Uterus (tissue), 4 donors: Measurements from ENCODE around the gene IGFN1. TPM values are rescaled to one million over a fixed set of nuclear protein-coding genes. Genes with fewer than 3 reads are reported as not detected.

Source experiments
- DNase-seq, 2 donors: peaks; one replicate each; pipeline ENCODE4 v3.0.0-alpha.2; 2019 to 2020
- H3K27ac ChIP-seq, 2 donors: fragments of 200-600 bp; sonication (generic); 1 replicate in 1 of 2; 2 replicates in 1 of 2; pipeline ENCODE4 v1.5.1; 2016 to 2018
- H3K27me3 ChIP-seq, 2 donors: fragments of 200-600 bp; sonication (generic); one replicate each; pipeline ENCODE4 v1.5.1; 2018 to 2019; ENCODE audit warnings: control low read depth in 1 of 2
- H3K36me3 ChIP-seq, 2 donors: fragments of 200-600 bp; sonication (generic); one replicate each; pipeline ENCODE4 v1.5.1; 2019; ENCODE audit warnings: control low read depth in 1 of 2
- H3K4me1 ChIP-seq, 2 donors: fragments of 200-600 bp; sonication (generic); one replicate each; pipeline ENCODE4 v1.5.1; 2018 to 2019; ENCODE audit warnings: control low read depth in 1 of 2
- H3K4me3 ChIP-seq, 2 donors: fragments of 200-600 bp; sonication (generic); 1 replicate in 1 of 2; 2 replicates in 1 of 2; pipeline ENCODE4 v1.5.1; 2018 to 2019; ENCODE audit warnings: mild to moderate bottlenecking in 1 of 2
- H3K9me3 ChIP-seq, 2 donors: fragments of 200-600 bp; sonication (generic); one replicate each; pipeline ENCODE4 v1.5.1; 2019; ENCODE audit warnings: control low read depth in 1 of 2
- POLR2A ChIP-seq, 2 donors: fragments of 450-650 bp; IDR thresholded peaks; one replicate each; pipeline ENCODE4 v1.6.1; 2016; ENCODE audit warnings: antibody characterized with exemption in 2 of 2, mild to moderate bottlenecking in 1 of 2, moderate library complexity in 1 of 2
- intact Hi-C: fragments of 100-400 bp; cut with DNase I; formaldehyde crosslinking; loops from one replicate; pipeline ENCODE4 v1.15.1; 2023; ENCODE audit warnings: low total_unique reads
- total RNA-seq, 4 donors: library from RNA; depleted of rRNA in 3 of 4; stranded (reverse); fragments of >200 nt in 3 of 4; gene quantifications; one replicate each; pipeline versions ENCODE4 v1.1.0 to v1.2.4, GENCODE V29; 2014 to 2023
- TF ChIP-seq, protein P1 (sequence below), 4 experiments: fragments of 200-600 bp in 2 of 4; fragments of 450-650 bp in 2 of 4; sonication (generic) in 2 of 4; IDR thresholded peaks; one replicate each; pipeline ENCODE4 v1.5.1; 2016 to 2019; ENCODE audit warnings: antibody characterized with exemption in 4 of 4, mild to moderate bottlenecking in 2 of 4, moderate library complexity in 1 of 4
- donor health status: DM: yes; HTN: yes; CAD: no.

The IGFN1 gene
- total RNA-seq, 4 donors from 2014 or later, result 0.51 to 5.4 (median 2.1) TPM; not detected in 1

DNA sequence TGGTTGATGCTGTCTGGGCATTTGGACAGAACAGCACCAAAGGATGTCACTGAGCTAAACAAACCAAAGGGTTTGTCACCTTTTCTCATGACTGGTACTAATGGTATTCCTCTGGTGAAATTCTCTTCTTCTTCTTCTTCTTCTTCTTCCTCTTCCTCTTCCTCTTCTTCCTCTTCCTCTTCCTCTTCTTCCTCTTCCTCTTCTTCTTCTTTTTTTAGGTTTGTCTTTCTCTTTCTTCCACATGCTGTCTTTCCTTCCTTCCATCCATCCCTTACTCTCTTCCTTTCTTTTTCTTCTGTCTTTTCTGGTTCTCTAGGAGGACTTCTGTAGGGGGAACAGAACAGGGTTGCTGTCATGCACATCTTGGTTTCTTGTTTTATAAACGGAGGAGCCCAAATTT is 9.3 kb upstream of the IGFN1 start:
- Histone ChIP-seq H3K4me3 (no peak overlapping the region), H3K4me1 (peaks cover 0 to 13% of the 10 kb centered on the region in 2 donors), H3K27me3 (no peaks in the 10 kb centered on the region), H3K36me3 (no peaks in the 10 kb centered on the region), H3K27ac (no peak overlapping the region), H3K9me3 (no peaks in the 10 kb centered on the region)
- TF ChIP-seq, protein P1, sequence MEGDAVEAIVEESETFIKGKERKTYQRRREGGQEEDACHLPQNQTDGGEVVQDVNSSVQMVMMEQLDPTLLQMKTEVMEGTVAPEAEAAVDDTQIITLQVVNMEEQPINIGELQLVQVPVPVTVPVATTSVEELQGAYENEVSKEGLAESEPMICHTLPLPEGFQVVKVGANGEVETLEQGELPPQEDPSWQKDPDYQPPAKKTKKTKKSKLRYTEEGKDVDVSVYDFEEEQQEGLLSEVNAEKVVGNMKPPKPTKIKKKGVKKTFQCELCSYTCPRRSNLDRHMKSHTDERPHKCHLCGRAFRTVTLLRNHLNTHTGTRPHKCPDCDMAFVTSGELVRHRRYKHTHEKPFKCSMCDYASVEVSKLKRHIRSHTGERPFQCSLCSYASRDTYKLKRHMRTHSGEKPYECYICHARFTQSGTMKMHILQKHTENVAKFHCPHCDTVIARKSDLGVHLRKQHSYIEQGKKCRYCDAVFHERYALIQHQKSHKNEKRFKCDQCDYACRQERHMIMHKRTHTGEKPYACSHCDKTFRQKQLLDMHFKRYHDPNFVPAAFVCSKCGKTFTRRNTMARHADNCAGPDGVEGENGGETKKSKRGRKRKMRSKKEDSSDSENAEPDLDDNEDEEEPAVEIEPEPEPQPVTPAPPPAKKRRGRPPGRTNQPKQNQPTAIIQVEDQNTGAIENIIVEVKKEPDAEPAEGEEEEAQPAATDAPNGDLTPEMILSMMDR (IDR thresholded peaks at IDR 0.05), result no peak
- TF ChIP-seq POLR2A (IDR thresholded peaks at IDR 0.05), result no peak
- intact Hi-C loops, result no loop called here
- no peak for DNase-seq

DNA sequence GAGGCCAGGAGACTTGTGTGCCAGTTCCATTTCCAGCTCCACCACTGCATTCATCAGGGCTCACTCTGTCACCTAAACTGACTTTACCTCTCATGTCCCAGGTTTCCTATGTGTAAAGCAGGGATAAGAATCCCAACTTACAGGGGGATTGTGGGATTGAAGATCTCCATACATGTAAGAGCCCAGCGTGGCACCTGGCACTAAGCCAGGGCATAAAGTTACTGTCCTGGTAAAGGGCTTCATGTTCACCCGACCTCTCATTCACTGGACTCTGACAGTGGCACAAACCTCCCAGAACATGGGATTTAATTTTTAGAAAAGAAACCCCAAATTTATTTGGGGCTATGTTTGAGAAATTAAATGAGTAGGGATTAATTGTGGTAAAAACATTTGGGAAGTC is 8.9 kb upstream of the IGFN1 start:
- Histone ChIP-seq H3K27me3 (no peaks in the 10 kb centered on the region), H3K4me3 (no peak overlapping the region), H3K9me3 (no peaks in the 10 kb centered on the region), H3K4me1 (peaks cover 0 to 13% of the 10 kb centered on the region in 2 donors), H3K36me3 (no peaks in the 10 kb centered on the region), H3K27ac (no peak overlapping the region)
- TF ChIP-seq POLR2A (IDR thresholded peaks at IDR 0.05), result no peak
- intact Hi-C loops, result no loop called here
- no peak for DNase-seq

DNA sequence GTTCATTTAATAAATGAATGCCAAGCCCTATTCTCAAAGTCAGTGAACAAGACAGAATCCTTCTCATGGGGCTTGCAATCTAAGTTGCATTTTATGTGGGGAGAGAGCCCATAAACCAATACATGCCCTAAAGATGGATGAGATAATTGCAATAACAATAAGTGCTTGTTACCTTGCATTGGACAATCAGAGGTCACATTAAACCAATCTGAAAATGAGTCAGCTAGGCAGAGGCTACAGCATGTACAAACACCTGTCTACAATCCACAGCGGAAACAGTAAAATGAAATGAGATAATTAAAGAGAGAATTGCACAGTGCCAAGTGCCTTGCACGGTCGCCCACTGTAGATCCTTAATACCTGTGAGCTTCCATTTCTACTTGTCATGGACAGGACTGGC is 7.4 kb upstream of the IGFN1 start:
- H3K4me1 ChIP-seq, result peaks cover 0 to 13% of the 10 kb centered on the region in 2 donors
- no peak for DNase-seq

DNA sequence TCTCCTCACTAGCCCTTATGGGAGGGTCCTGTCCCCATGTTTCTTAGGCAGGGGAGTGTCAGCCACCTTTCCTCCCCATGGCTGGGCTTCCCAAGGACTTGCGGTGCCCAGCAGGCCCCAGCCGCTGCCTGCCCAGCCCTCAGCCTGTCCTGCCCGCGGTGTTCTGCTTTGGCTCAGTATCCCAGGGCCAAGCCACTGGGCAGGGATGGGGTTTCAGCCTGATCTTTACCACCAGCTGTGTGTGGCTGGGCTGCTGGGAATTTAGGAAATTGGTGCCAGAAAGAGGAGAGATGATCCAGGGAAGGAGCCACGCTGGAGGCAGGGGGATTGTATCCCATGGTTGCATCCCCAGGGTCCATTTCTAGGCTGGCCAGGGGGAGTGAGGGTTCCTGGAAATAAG is 6.9 kb upstream of the IGFN1 start:
- no peaks in the 10 kb centered on the region for H3K27me3 ChIP-seq
- DNase-seq, result no peak
- H3K9me3 ChIP-seq, result no peaks in the 10 kb centered on the region
- peak overlapping the region; percentile 70 to 73 for H3K27ac ChIP-seq
- no peak overlapping the region for H3K4me3 ChIP-seq
- intact Hi-C loops, result no loop called here
- peaks cover 0 to 13% of the 10 kb centered on the region in 2 donors for H3K4me1 ChIP-seq
- TF ChIP-seq, protein P1 (IDR thresholded peaks at IDR 0.05), result no peak
- no peak for TF ChIP-seq POLR2A (IDR thresholded peaks at IDR 0.05)
- H3K36me3 ChIP-seq, result no peaks in the 10 kb centered on the region

More for the DNA sequence above, 7.4 kb upstream of the IGFN1 start:
- intact Hi-C loops, result no loop called here
- TF ChIP-seq POLR2A (IDR thresholded peaks at IDR 0.05), result no peak
- TF ChIP-seq, protein P1 (IDR thresholded peaks at IDR 0.05), result no peak
- H3K4me3 ChIP-seq, result no peak overlapping the region
- no peaks in the 10 kb centered on the region for H3K36me3 ChIP-seq
- no peak overlapping the region for H3K27ac ChIP-seq
- no peaks in the 10 kb centered on the region for H3K27me3 ChIP-seq
- H3K9me3 ChIP-seq, result no peaks in the 10 kb centered on the region

DNA sequence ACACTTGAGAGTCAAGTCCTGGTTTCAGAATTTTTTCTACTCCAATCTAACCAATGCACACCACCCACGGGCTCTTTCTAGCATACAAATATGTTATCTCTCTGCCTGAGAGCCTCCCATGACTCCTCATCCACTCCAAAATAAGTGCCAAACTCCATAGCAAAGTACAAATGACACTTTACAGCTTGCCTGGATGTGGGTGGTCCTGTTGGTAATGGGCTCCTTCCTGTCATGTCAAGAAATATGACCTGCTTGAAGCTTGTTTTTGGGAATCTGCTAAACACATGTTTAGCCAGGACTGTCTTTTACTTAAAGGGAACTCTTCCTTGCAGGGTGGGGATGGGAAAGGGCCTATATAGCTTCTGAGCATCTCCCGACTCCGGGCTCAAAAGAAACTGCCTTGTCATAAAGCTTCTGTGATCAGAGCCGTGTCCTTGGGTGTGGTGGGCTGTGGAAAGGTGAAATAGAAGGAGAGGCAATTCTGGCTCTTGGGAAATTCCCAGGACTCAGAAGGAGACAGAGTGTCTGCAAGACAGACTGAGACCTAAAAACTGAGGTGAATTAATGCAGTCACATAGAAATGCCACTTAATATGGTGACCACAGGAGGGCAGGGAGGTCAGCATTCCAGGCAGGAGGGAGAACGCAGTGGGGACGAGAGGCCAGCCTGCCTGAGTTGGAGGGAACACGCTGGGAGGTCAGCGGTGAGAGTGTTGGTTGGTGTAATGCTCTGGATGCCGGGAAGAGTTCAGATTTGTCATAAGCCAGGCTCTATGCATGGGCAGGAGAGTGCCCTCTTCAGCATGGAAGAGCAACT is 6.1 kb upstream of the IGFN1 start:
- Histone ChIP-seq H3K9me3 (no peaks in the 10 kb centered on the region), H3K36me3 (no peaks in the 10 kb centered on the region), H3K4me3 (no peak overlapping the region), H3K27ac (peak overlapping the region; percentile 70 to 73), H3K4me1 (peaks cover 0 to 13% of the 10 kb centered on the region in 2 donors), H3K27me3 (no peaks in the 10 kb centered on the region)
- DNase-seq, result peak; percentile 28 to 56
- TF ChIP-seq, protein P1 (IDR thresholded peaks at IDR 0.05), result peak; percentile 27 to 61 (median 48)
- no peak for TF ChIP-seq POLR2A (IDR thresholded peaks at IDR 0.05)
- intact Hi-C loops, result no loop called here
